BE2C (cell line): ENCODE measurements around the gene ZNF226.
"Not testable (repeated sequence)": the region's sequence is repeated elsewhere in the genome, so short reads cannot be mapped to it uniquely, and the experiment has no call there.

Experiments used
- DNase-seq: peaks from one replicate; pipeline ENCODE4 v3.0.0-alpha.2; 2020
- H3K27me3 ChIP-seq: fragments of 250-450 bp; sonication (Bioruptor Pico); 2 replicates; pipeline ENCODE4 v1.5.1; 2020; ENCODE audit warnings: mild to moderate bottlenecking
- H3K36me3 ChIP-seq: fragments of 250-450 bp; sonication (Bioruptor Pico); 2 replicates; pipeline ENCODE4 v1.5.1; 2020; ENCODE audit warnings: mild to moderate bottlenecking
- H3K4me1 ChIP-seq: fragments of 250-450 bp; sonication (Bioruptor Pico); 2 replicates; pipeline ENCODE4 v1.5.1; 2020
- H3K4me3 ChIP-seq: 2 replicates; pipeline ENCODE4 v1.5.1; 2011; ENCODE audit warnings: low read depth, low read length
- H3K9me3 ChIP-seq: fragments of 250-450 bp; sonication (Bioruptor Pico); 2 replicates; pipeline ENCODE4 v1.5.1; 2020
- CTCF ChIP-seq: IDR thresholded peaks from 2 replicates; pipeline ENCODE4 v1.5.1; 2012; ENCODE audit warnings: mild to moderate bottlenecking, low read depth, low read length

Gene ZNF226

GRCh38 chr19:44182145-44182544 lies 17.2 kb downstream of the ZNF226 start:
- Histone ChIP-seq H3K27me3 (no peaks in the 10 kb centered on the region), H3K4me3 (no peak overlapping the region), H3K9me3 (no peaks in the 10 kb centered on the region), H3K36me3 (no peaks in the 10 kb centered on the region; the same call in 1 of the 2 replicates), H3K4me1 (no peaks in the 10 kb centered on the region)
- TF ChIP-seq CTCF: no peak
- DNase-seq: no peak

GRCh38 chr19:44190020-44190419 lies 25.1 kb downstream of the ZNF226 start:
- no peak for DNase-seq
- TF ChIP-seq CTCF: no peak
- peaks cover 9% of the 10 kb centered on the region for H3K27me3 ChIP-seq
- no peaks in the 10 kb centered on the region for H3K9me3 ChIP-seq
- H3K4me1 ChIP-seq: no peaks in the 10 kb centered on the region
- H3K36me3 ChIP-seq: no peaks in the 10 kb centered on the region
- no peak overlapping the region for H3K4me3 ChIP-seq

GRCh38 chr19:44192127-44192526 lies 27.2 kb downstream of the ZNF226 start:
- Histone ChIP-seq H3K4me1 (no peaks in the 10 kb centered on the region), H3K4me3 (no peak overlapping the region), H3K27me3 (peaks cover 9% of the 10 kb centered on the region), H3K9me3 (no peaks in the 10 kb centered on the region), H3K36me3 (no peaks in the 10 kb centered on the region)
- DNase-seq: no peak
- TF ChIP-seq CTCF: no peak

GRCh38 chr19:44196772-44197171 lies 31.9 kb downstream of the ZNF226 start:
- Histone ChIP-seq H3K9me3 (no peaks in the 10 kb centered on the region), H3K27me3 (peaks cover 9% of the 10 kb centered on the region), H3K4me3 (no peak overlapping the region), H3K4me1 (no peaks in the 10 kb centered on the region), H3K36me3 (no peaks in the 10 kb centered on the region)
- TF ChIP-seq CTCF: no peak
- no peak for DNase-seq

GRCh38 chr19:44202470-44202869 lies 37.6 kb downstream of the ZNF226 start:
- Histone ChIP-seq H3K4me1 (no peaks in the 10 kb centered on the region), H3K36me3 (no peaks in the 10 kb centered on the region), H3K9me3 (no peaks in the 10 kb centered on the region), H3K4me3 (no peak overlapping the region), H3K27me3 (no peaks in the 10 kb centered on the region)
- TF ChIP-seq CTCF: no peak
- no peak for DNase-seq

GRCh38 chr19:44202974-44203373 lies 38.1 kb downstream of the ZNF226 start:
- Histone ChIP-seq H3K27me3 (no peaks in the 10 kb centered on the region), H3K36me3 (no peaks in the 10 kb centered on the region), H3K4me1 (no peaks in the 10 kb centered on the region), H3K9me3 (no peaks in the 10 kb centered on the region), H3K4me3 (no peak overlapping the region)
- DNase-seq: no peak
- no peak for TF ChIP-seq CTCF

- not testable (repeated sequence) for H3K4me3 ChIP-seq, DNase-seq, H3K36me3 ChIP-seq, H3K27me3 ChIP-seq, H3K9me3 ChIP-seq, H3K4me1 ChIP-seq
Measured at GRCh38 chr19:44203877-44204276, 39.0 kb downstream of the ZNF226 start.
